GM10248 (cell line): ENCODE data around the gene NCK1.

Experiments used
- CTCF ChIA-PET: fragments of 300-600 bp; sonication (Branson Sonifier 250); formaldehyde crosslinking; extraction: SDS; loops from one replicate; lab custom pipeline; 2021; ENCODE audit warnings: antibody characterized with exemption; lab: Yijun Ruan, JAX
- POLR2A ChIA-PET: fragments of 350-650 bp; sonication (Branson Sonifier 250); formaldehyde crosslinking; extraction: SDS; loops from one replicate; lab custom pipeline; 2020; ENCODE audit warnings: antibody characterized with exemption; lab: Yijun Ruan, JAX
- DNase-seq: peaks from one replicate; pipeline ENCODE4 v3.0.0; 2012; ENCODE audit errors: extremely low spot score
- CTCF ChIP-seq: IDR thresholded peaks from 2 replicates; pipeline ENCODE4 v1.5.1; 2012; ENCODE audit warnings: mild to moderate bottlenecking, low read depth; ENCODE audit errors: extremely low read depth, missing control alignments, control extremely low read depth

The NCK1 gene

DNA sequence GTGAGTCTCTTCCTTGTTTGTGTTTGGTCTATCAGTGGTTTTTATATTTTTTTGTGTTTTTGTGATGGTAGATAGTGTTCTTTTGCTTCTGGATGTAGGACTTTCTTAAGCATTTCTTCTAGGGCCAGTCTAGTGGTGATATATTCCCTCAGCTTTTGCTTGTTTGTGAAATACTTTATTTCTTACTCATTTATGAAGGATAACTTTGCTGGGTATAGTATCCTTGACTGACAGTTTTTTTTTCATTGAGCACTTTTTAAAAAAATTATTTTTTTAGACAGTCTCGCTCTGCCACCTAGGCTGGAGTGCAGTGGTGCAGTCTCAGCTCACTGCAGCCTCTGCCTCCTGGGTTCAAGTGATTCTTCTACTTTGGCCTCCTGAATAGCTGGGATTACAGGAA is 41.9 kb downstream of the NCK1 start:
- TF ChIP-seq CTCF = no peak
- POLR2A ChIA-PET = no interaction called here
- DNase-seq = no peak
- CTCF ChIA-PET = no interaction called here

- no peak for TF ChIP-seq CTCF
- CTCF ChIA-PET = no interaction called here
- POLR2A ChIA-PET = no interaction called here
- no peak for DNase-seq
These were observed 42.7 kb downstream of the NCK1 start for GRCh38 chr3:136904746-136905145.

DNA sequence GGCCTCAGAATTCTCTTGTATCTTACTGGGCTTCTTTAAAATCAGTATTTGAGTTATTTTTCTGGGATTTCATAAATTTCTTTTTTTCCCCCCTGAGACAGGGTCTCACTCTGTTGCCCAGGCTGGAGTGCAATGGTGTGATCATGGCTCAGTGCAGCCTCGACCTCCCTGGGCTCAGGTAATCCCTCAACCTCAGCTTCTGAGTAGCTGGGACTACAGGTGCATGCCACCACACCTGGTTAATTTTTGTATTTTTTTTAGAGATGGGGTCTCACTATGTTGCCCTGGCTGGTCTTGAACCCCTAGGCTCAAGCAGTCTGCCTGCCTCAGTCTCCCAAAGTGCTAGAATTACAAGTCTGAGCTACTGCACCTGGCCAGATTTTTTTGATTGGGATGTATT is 43.5 kb downstream of the NCK1 start:
- ChIA-PET POLR2A (no interaction called here), CTCF (no interaction called here)
- no peak for TF ChIP-seq CTCF
- DNase-seq = no peak

- no peak for TF ChIP-seq CTCF
- CTCF ChIA-PET = interaction anchor here (1.0 kb wide), 1 partner anchor 44 kb away, joined by 3 read pairs; no protein-coding TSS in a partner anchor
- no peak for DNase-seq
- POLR2A ChIA-PET = no interaction called here
These were observed 44.7 kb downstream of the NCK1 start for GRCh38 chr3:136906725-136907124.

DNA sequence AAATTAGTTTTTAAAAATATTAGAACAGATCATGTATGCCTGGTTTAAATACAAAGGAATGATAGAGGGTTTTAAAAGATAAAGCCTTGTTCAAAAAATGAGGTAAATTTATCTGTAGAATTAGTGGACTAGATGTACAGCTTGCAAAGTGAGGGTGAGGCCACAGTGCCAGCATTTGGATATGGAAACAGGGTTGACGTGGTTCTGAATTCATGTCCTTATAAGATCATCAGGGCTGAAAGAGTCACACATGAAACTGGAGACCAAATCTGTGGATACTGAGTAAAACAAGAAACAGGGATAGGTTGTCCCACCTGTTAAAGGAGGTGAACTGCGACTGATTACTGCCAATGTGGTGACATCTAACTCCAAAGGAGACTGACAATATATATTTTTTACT is 46.3 kb downstream of the NCK1 start:
- no peak for TF ChIP-seq CTCF
- ChIA-PET CTCF (interaction anchor here (0.9 to 1.4 kb wide), 3 partner anchors 9 to 106 kb away, joined by 3 to 4 read pairs (median 3); no protein-coding TSS in a partner anchor), POLR2A (no interaction called here)
- DNase-seq = no peak

DNA sequence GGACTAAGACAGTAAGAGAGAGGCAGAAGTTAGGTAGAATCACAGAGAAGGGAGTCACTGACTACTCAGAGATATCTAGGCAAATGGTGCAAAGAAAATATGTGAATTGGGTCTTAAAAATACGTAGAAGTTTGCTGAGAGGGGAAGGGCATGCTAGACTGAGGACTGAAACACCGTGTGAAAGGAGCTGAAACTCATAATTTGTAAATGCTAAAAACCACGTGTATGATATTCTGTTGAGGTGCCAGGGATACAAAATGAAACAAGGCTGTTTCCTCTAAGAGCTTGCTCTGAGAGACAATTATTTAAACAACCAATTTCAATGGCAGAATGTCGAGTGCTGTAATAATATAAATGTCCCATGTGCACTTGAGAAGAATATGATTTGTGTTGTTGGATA is 47.2 kb downstream of the NCK1 start:
- ChIA-PET CTCF (interaction anchor here (1.4 kb wide), 1 partner anchor 10 kb away, joined by 3 read pairs; no protein-coding TSS in a partner anchor), POLR2A (no interaction called here)
- TF ChIP-seq CTCF = no peak
- no peak for DNase-seq

DNA sequence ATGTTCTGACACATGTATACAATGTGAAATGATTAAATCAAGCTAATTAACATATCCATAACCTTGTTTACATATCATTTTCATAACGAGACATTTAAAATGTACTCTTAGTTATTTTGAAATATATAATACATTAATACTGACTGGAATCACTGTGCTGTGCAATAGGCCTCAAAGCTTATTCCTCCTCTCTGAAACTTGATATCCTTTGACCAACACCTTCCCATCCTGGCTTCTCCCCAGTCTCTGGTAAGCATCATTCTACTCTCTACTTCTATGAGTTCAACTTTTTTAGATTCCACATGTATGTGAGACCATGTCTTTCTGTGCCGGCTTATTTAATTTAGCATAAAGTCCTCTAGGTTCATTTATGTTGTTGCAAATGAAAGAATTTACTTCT is 48.7 kb downstream of the NCK1 start:
- no peak for TF ChIP-seq CTCF
- DNase-seq = no peak
- ChIA-PET POLR2A (no interaction called here), CTCF (interaction anchor here (1.3 to 1.5 kb wide), 2 partner anchors 8 to 14 kb away, joined by 4 to 6 read pairs; no protein-coding TSS in a partner anchor)
